K562 (cell line): ENCODE data around the gene WNT3. TPM values are rescaled to one million over a fixed set of nuclear protein-coding genes. Genes with fewer than 3 reads are reported as not detected.
A peak's percentile ranks its signal among the peaks of the same experiment; 100 is the strongest.

Experiments
- CC2D1A ChIP-seq: fragments of 450-650 bp; IDR thresholded peaks from 2 replicates; pipeline ENCODE4 v1.6.1; 2017; ENCODE audit warnings: mild to moderate bottlenecking
- CCNT2 ChIP-seq: IDR thresholded peaks from 2 replicates; pipeline ENCODE4 v1.6.1; 2011; ENCODE audit warnings: borderline replicate concordance, low read depth, mild to moderate bottlenecking, moderate library complexity, mixed read lengths, low read length; ENCODE audit not compliant: insufficient read length; ENCODE audit errors: extremely low read depth
- CTBP1 ChIP-seq: fragments of 450-650 bp; IDR thresholded peaks from 2 replicates; pipeline ENCODE4 v1.6.1; 2016; ENCODE audit warnings: borderline replicate concordance
- HMGN3 ChIP-seq: IDR thresholded peaks from 2 replicates; pipeline ENCODE4 v1.6.1; 2011; ENCODE audit warnings: borderline replicate concordance, low read depth, mild to moderate bottlenecking, mixed read lengths, low read length; ENCODE audit not compliant: insufficient read length; ENCODE audit errors: extremely low read depth
- KDM5B ChIP-seq: fragments of 200-600 bp; sonication (generic); IDR thresholded peaks from 2 replicates; pipeline ENCODE4 v1.6.1; 2012; ENCODE audit warnings: low read depth, mild to moderate bottlenecking, moderate library complexity, low read length, control low read depth, inconsistent platforms; ENCODE audit not compliant: insufficient replicate concordance
- MYBL2 ChIP-seq, 2 experiments: fragments of 450-650 bp in 1 of 2; sonication (generic) in 1 of 2; formaldehyde crosslinking in 1 of 2; IDR thresholded peaks; 2 replicates each; pipeline versions ENCODE4 v1.6.1 to v1.8.1; 2017 to 2022; ENCODE audit warnings: borderline replicate concordance in 1 of 2, inconsistent platforms in 1 of 2, low read depth in 1 of 2, mild to moderate bottlenecking in 1 of 2, missing genetic modification reagents in 1 of 2, moderate library complexity in 1 of 2
- NCOA4 ChIP-seq: fragments of 450-650 bp; IDR thresholded peaks from 2 replicates; pipeline ENCODE4 v1.6.1; 2018; ENCODE audit warnings: mild to moderate bottlenecking; ENCODE audit not compliant: partially characterized antibody
- NCOA6 ChIP-seq: fragments of 450-650 bp; IDR thresholded peaks from 2 replicates; pipeline ENCODE4 v1.6.1; 2017; ENCODE audit warnings: mild to moderate bottlenecking
- NR3C1 ChIP-seq: sonication (generic); formaldehyde crosslinking; IDR thresholded peaks from 2 replicates; pipeline ENCODE4 v1.8.1; 2022; ENCODE audit warnings: missing genetic modification reagents
- SNRNP70 ChIP-seq: fragments of 200-400 bp; formaldehyde crosslinking; optimal IDR thresholded peaks from 2 replicates; pipeline ENCODE3; 2017; ENCODE audit warnings: low read depth, low read length
- SRSF9 ChIP-seq: fragments of 200-400 bp; formaldehyde crosslinking; IDR thresholded peaks from 2 replicates; pipeline ENCODE4 v1.6.1; 2017; ENCODE audit warnings: low read depth, low read length, borderline replicate concordance
- ZNF197 ChIP-seq: fragments of 200-800 bp; sonication (Bioruptor generic); IDR thresholded peaks from 2 replicates; pipeline ENCODE4 v1.6.1; 2016; ENCODE audit warnings: low read depth, missing genetic modification characterization, missing compliant biosample characterization
- ZNF282 ChIP-seq: sonication (generic); formaldehyde crosslinking; IDR thresholded peaks from 2 replicates; pipeline ENCODE4 v1.8.1; 2023; ENCODE audit warnings: missing genetic modification reagents
- polyA plus RNA-seq, 8 experiments: library from polyadenylated mRNA; depleted of rRNA in 4 of 8; stranded (reverse) in 5 of 8; unstranded in 3 of 8; fragments of >200 nt; fragmentation: Nextera tagmentation in 2 of 8; fragmentation: Illumina TruSeq in 1 of 8; extraction: Ambion mirVana in 2 of 8; extraction: Trizol in 1 of 8; gene quantifications; 2 replicates each; pipeline versions ENCODE4 v1.2.1 to v1.2.3, GENCODE V29; 2011 to 2014; ENCODE audit warnings: inconsistent platforms in 1 of 8, missing spikeins in 1 of 8
- total RNA-seq, 7 experiments: library from RNA; depleted of rRNA in 6 of 7; stranded (reverse); fragments of >200 nt in 6 of 7; fragmentation: Illumina TruSeq in 2 of 7; extraction: Trizol in 2 of 7; gene quantifications; 2 replicates each; pipeline versions ENCODE4 v1.2.1 to v1.2.3, GENCODE V29; 2011 to 2021; ENCODE audit warnings: low replicate concordance in 1 of 7
- TF ChIP-seq, protein P1 (sequence below), 2 experiments: fragments of 150-350 bp in 1 of 2; IDR thresholded peaks; 2 replicates each; pipeline ENCODE4 v1.6.1; 2012 to 2016; ENCODE audit warnings: low read depth in 2 of 2, low read length in 2 of 2, mild to moderate bottlenecking in 1 of 2, moderate library complexity in 1 of 2
- TF ChIP-seq, protein P2 (sequence below): sonication (generic); formaldehyde crosslinking; IDR thresholded peaks from 2 replicates; pipeline ENCODE4 v1.8.0; 2023; ENCODE audit warnings: mild to moderate bottlenecking, missing genetic modification reagents

WNT3 gene
- total and polyA plus RNA-seq, 9 of the 15 experiments (the other 6 are each of a cell fraction or from before 2014, with no cell fraction given): 1.5 to 6.1 (median 3.3) TPM

DNA sequence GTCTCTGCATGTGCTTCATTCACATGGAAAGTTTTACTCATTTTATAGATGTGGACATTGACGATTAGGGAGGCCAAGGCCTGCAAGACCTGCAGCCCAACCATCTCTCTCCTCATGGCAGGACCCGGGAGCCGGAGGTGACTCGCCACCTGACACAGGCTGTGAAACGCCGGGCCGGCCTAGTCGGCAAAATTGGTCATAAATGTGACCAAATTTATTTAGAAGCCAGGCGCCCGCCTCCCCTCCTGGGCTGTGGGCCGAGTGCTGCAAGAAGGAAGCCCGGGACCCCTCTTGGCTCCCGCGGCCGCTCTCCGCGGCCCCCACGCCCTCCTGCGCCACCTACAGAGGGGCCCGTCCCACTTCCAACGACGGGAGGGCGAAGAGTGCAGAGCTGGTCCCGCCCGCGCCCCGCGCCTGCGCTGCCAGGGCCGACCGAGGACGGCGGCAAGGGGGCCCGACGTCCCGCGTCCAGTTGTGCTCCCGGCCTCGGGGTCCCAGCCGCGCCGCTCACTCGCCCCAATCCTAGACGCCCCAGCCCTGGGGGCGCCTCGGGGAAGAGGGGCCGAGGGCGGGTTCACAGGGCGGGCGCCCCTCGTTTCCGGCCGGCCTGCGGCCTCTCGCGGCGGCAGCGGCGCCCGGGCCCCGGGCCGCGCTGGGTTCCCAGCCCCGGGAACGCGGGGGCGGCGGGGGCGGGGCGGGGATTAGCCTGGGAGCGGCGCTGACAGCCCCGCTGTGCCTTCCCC, 47.5 kb downstream of the WNT3 start (continued):
- TF ChIP-seq, protein P1, sequence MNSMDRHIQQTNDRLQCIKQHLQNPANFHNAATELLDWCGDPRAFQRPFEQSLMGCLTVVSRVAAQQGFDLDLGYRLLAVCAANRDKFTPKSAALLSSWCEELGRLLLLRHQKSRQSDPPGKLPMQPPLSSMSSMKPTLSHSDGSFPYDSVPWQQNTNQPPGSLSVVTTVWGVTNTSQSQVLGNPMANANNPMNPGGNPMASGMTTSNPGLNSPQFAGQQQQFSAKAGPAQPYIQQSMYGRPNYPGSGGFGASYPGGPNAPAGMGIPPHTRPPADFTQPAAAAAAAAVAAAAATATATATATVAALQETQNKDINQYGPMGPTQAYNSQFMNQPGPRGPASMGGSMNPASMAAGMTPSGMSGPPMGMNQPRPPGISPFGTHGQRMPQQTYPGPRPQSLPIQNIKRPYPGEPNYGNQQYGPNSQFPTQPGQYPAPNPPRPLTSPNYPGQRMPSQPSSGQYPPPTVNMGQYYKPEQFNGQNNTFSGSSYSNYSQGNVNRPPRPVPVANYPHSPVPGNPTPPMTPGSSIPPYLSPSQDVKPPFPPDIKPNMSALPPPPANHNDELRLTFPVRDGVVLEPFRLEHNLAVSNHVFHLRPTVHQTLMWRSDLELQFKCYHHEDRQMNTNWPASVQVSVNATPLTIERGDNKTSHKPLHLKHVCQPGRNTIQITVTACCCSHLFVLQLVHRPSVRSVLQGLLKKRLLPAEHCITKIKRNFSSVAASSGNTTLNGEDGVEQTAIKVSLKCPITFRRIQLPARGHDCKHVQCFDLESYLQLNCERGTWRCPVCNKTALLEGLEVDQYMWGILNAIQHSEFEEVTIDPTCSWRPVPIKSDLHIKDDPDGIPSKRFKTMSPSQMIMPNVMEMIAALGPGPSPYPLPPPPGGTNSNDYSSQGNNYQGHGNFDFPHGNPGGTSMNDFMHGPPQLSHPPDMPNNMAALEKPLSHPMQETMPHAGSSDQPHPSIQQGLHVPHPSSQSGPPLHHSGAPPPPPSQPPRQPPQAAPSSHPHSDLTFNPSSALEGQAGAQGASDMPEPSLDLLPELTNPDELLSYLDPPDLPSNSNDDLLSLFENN (IDR thresholded peaks at IDR 0.05; ENCODE audit: low read depth in 2 of 2, low read length in 2 of 2): 0 out of 4 replicates have a peak, but pooled peaks of 1 of the 2 experiments have one; percentile 10
- peak; percentile 85 for TF ChIP-seq HMGN3
- TF ChIP-seq CTBP1: peak; percentile 53; the same call in 1 of the 2 replicates
- TF ChIP-seq SRSF9: no peak
- no peak for TF ChIP-seq SNRNP70
- TF ChIP-seq NR3C1 (CRISPR knock-in tag): no peak
- TF ChIP-seq, protein P2, sequence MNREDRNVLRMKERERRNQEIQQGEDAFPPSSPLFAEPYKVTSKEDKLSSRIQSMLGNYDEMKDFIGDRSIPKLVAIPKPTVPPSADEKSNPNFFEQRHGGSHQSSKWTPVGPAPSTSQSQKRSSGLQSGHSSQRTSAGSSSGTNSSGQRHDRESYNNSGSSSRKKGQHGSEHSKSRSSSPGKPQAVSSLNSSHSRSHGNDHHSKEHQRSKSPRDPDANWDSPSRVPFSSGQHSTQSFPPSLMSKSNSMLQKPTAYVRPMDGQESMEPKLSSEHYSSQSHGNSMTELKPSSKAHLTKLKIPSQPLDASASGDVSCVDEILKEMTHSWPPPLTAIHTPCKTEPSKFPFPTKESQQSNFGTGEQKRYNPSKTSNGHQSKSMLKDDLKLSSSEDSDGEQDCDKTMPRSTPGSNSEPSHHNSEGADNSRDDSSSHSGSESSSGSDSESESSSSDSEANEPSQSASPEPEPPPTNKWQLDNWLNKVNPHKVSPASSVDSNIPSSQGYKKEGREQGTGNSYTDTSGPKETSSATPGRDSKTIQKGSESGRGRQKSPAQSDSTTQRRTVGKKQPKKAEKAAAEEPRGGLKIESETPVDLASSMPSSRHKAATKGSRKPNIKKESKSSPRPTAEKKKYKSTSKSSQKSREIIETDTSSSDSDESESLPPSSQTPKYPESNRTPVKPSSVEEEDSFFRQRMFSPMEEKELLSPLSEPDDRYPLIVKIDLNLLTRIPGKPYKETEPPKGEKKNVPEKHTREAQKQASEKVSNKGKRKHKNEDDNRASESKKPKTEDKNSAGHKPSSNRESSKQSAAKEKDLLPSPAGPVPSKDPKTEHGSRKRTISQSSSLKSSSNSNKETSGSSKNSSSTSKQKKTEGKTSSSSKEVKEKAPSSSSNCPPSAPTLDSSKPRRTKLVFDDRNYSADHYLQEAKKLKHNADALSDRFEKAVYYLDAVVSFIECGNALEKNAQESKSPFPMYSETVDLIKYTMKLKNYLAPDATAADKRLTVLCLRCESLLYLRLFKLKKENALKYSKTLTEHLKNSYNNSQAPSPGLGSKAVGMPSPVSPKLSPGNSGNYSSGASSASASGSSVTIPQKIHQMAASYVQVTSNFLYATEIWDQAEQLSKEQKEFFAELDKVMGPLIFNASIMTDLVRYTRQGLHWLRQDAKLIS: 0 out of 2 replicates have a peak, but pooled peaks have one; percentile 42
- TF ChIP-seq ZNF282: no peak
- peak; percentile 55; the same call in 1 of the 2 replicates for TF ChIP-seq NCOA6
- TF ChIP-seq CCNT2: peak; percentile 69
- no peak for TF ChIP-seq MYBL2 (IDR thresholded peaks at IDR 0.05; ENCODE audit: low read depth)
- TF ChIP-seq MYBL2 (CRISPR knock-in tag; IDR thresholded peaks at IDR 0.05; ENCODE audit: borderline replicate concordance): no peak
- TF ChIP-seq KDM5B: peak; percentile 50
- no peak for TF ChIP-seq CC2D1A
- TF ChIP-seq ZNF197 (CRISPR knock-in tag): no peak
- TF ChIP-seq NCOA4: no peak
